Keratinocyte (primary cell): ENCODE measurements around the gene PPM1D. TPM values are rescaled to one million over a fixed set of nuclear protein-coding genes. Genes with fewer than 3 reads are reported as not detected.
A peak's percentile ranks its signal among the peaks of the same experiment; 100 is the strongest.

Experiments
- DNase-seq: peaks from one replicate; pipeline ENCODE4 v3.0.0-alpha.2; 2011; ENCODE audit warnings: low read depth, missing footprints, low spot score
- FAIRE-seq: peaks from 2 replicates; lab custom pipeline; 2011; peaks lifted over from hg19 to GRCh38; lab: Jason Lieb, UNC
- H2AFZ ChIP-seq: 2 replicates; pipeline ENCODE4 v1.6.0; 2012; ENCODE audit warnings: low read length, control low read depth, inconsistent platforms; ENCODE audit not compliant: control insufficient read depth
- H3K27ac ChIP-seq: 2 replicates; pipeline ENCODE4 v1.5.1; 2011; ENCODE audit warnings: low read length; ENCODE audit not compliant: control insufficient read depth, insufficient read depth
- H3K27me3 ChIP-seq: 3 replicates; pipeline ENCODE4 v1.6.0; 2011; ENCODE audit warnings: low read length; ENCODE audit not compliant: control insufficient read depth, insufficient read depth; ENCODE audit errors: extremely low read depth
- H3K36me3 ChIP-seq, 2 experiments: 2 replicates in 1 of 2; 3 replicates in 1 of 2; pipeline ENCODE4 v1.5.1; 2011; ENCODE audit warnings: low read length in 2 of 2, mild to moderate bottlenecking in 1 of 2; ENCODE audit not compliant: control insufficient read depth in 2 of 2, insufficient read depth in 2 of 2; ENCODE audit errors: extremely low read depth in 1 of 2
- H3K4me1 ChIP-seq: 3 replicates; pipeline ENCODE4 v1.5.1; 2011; ENCODE audit warnings: low read length; ENCODE audit not compliant: control insufficient read depth, insufficient read depth; ENCODE audit errors: extremely low read depth
- H3K4me2 ChIP-seq: 3 replicates; pipeline ENCODE4 v1.6.0; 2011; ENCODE audit warnings: low read depth, low read length; ENCODE audit not compliant: control insufficient read depth, insufficient read depth; ENCODE audit errors: extremely low read depth
- H3K4me3 ChIP-seq, 3 experiments: fragments of 200-600 bp in 1 of 3; sonication (generic) in 1 of 3; 2 replicates in 2 of 3; 3 replicates in 1 of 3; pipeline ENCODE4 v1.5.1; 2011 to 2016; ENCODE audit warnings: low read length in 3 of 3, mild to moderate bottlenecking in 3 of 3, control low read depth in 2 of 3, inconsistent platforms in 1 of 3, low read depth in 1 of 3, mixed read lengths in 1 of 3, mixed run types in 1 of 3, moderate library complexity in 1 of 3; ENCODE audit not compliant: control insufficient read depth in 2 of 3, insufficient read depth in 2 of 3; ENCODE audit errors: extremely low read depth in 1 of 3
- H3K79me2 ChIP-seq: 2 replicates; pipeline ENCODE4 v1.6.0; 2012; ENCODE audit warnings: low read length; ENCODE audit not compliant: control insufficient read depth, insufficient read depth
- H3K9ac ChIP-seq: 3 replicates; pipeline ENCODE4 v1.6.0; 2011; ENCODE audit warnings: low read length; ENCODE audit not compliant: control insufficient read depth, insufficient read depth; ENCODE audit errors: extremely low read depth
- H3K9me1 ChIP-seq: 3 replicates; pipeline ENCODE4 v1.6.0; 2011; ENCODE audit warnings: low read length; ENCODE audit not compliant: control insufficient read depth, insufficient read depth; ENCODE audit errors: extremely low read depth
- H3K9me3 ChIP-seq: 2 replicates; pipeline ENCODE4 v1.5.1; 2012; ENCODE audit warnings: low read depth, low read length; ENCODE audit not compliant: control insufficient read depth
- H4K20me1 ChIP-seq: 3 replicates; pipeline ENCODE4 v1.6.0; 2011; ENCODE audit warnings: low read length; ENCODE audit not compliant: control insufficient read depth, insufficient read depth; ENCODE audit errors: extremely low read depth
- EZH2 ChIP-seq: IDR thresholded peaks from one replicate; pipeline ENCODE4 v1.6.1; 2012; ENCODE audit warnings: inconsistent platforms, mild to moderate bottlenecking, low read length, moderate library complexity
- dilution Hi-C: fragments of 300-500 bp; cut with MboI; formaldehyde crosslinking; loops from one replicate; pipeline ENCODE4 v1.7.0; 2020; ENCODE audit warnings: low sequenced_read_pairs; ENCODE audit not compliant: extremely low pct_ligation_motif_present
- polyA plus RNA-seq, 5 experiments: library from polyadenylated mRNA; depleted of rRNA in 3 of 5; stranded (reverse) in 3 of 5; stranded (forward) in 1 of 5; unstranded in 1 of 5; fragments of >200 nt; gene quantifications; 1 replicate in 1 of 5; 2 replicates in 3 of 5; 3 replicates in 1 of 5; pipeline versions ENCODE4 v1.2.1 to v1.2.3, GENCODE V29; 2011 to 2012; ENCODE audit warnings: missing spikeins in 2 of 5, low read depth in 1 of 5, low replicate concordance in 1 of 5
- TF ChIP-seq, protein P1 (sequence below), 3 experiments: IDR thresholded peaks in 1 of 3; conservative IDR thresholded peaks in 1 of 3; optimal IDR thresholded peaks in 1 of 3; 2 replicates in 2 of 3; 3 replicates in 1 of 3; pipeline versions ENCODE3 to v1.5.1; 2011; ENCODE audit warnings: low read length in 3 of 3, mild to moderate bottlenecking in 3 of 3, moderate library complexity in 2 of 3, control low read depth in 1 of 3, inconsistent platforms in 1 of 3; ENCODE audit not compliant: insufficient read depth in 2 of 3; ENCODE audit errors: extremely low read depth in 1 of 3

The PPM1D gene
- polyA plus RNA-seq, 1 donor (not counting 4 experiments of a cell fraction or from before 2014, with no cell fraction given) = 2.9 TPM

DNA sequence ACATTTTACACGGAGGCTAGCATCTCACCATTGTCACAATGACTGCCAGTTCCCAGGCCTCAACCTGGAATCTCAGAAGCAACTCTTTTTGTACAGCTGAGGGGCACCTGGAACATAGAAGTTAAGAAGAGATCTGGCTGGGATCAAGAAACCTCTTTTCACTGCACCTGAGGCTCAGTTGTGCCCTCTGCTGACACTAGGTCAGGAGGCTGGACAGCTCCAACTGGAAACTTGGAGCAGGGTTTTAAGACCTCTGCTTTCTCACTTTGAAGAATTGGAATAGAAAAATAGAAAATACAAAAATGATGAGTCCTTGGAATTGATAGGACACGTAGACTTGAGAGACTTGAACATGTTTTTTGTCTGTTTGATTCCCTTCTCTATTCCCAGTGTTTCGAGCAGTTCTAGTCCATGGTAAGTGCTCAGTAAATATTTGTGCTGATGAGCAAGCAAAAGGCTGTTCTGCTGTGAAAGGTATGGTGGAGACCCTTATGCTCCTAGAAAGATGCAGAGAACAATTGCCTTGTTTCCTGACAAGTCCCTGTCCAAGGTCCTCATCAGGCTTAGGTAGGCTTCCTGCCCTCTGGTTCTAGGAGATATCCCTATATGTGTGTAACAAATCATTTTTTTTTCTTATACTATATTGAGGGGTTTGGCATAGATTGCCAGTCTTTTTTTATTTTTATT is 13.6 kb upstream of the PPM1D start:
- dilution Hi-C loops = no loop called here
- Histone ChIP-seq H3K27ac (no peak overlapping the region), H3K36me3 (no peaks in the 10 kb centered on the region), H3K9me1 (no peaks in the 10 kb centered on the region), H3K4me2 (no peak overlapping the region), H2AFZ (no peak overlapping the region), H4K20me1 (no peaks in the 10 kb centered on the region), H3K79me2 (no peaks in the 10 kb centered on the region), H3K9me3 (no peaks in the 10 kb centered on the region), H3K4me1 (no peaks in the 10 kb centered on the region), H3K4me3 (no peak overlapping the region), H3K9ac (no peak overlapping the region), H3K27me3 (no peaks in the 10 kb centered on the region)
- DNase-seq = no peak
- TF ChIP-seq EZH2 = no peak
- TF ChIP-seq, protein P1, sequence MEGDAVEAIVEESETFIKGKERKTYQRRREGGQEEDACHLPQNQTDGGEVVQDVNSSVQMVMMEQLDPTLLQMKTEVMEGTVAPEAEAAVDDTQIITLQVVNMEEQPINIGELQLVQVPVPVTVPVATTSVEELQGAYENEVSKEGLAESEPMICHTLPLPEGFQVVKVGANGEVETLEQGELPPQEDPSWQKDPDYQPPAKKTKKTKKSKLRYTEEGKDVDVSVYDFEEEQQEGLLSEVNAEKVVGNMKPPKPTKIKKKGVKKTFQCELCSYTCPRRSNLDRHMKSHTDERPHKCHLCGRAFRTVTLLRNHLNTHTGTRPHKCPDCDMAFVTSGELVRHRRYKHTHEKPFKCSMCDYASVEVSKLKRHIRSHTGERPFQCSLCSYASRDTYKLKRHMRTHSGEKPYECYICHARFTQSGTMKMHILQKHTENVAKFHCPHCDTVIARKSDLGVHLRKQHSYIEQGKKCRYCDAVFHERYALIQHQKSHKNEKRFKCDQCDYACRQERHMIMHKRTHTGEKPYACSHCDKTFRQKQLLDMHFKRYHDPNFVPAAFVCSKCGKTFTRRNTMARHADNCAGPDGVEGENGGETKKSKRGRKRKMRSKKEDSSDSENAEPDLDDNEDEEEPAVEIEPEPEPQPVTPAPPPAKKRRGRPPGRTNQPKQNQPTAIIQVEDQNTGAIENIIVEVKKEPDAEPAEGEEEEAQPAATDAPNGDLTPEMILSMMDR (optimal IDR thresholded peaks at IDR 0.05 in 1 of 3, IDR thresholded peaks at IDR 0.05 in 1 of 3, conservative IDR thresholded peaks at IDR 0.05 in 1 of 3; ENCODE audit: extremely low read depth in 1 of 3, insufficient read depth in 2 of 3, low read length in 3 of 3) = peak in 2 of 3 experiments; percentile 34 to 50
- FAIRE-seq = no peak

DNA sequence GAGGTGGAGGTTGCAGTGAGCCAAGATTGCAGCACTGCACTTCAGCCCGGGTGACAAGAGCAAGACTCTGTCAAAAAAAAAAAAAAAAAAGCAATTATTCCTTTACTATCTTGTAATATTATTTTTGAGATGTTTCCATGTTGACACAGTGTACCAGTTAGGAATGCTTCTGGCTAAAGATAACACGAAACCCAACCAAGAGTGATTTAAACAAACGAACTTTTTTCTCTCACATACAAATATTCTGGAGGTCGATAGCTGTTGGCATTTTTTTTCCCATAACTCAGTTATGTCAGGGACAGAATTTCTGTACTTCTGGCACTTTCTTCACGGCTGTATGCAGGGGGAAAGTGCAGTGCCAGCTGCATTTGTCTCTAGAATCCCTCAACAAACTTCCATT is 9.9 kb upstream of the PPM1D start:
- Histone ChIP-seq H3K4me3 (no peak overlapping the region), H4K20me1 (no peaks in the 10 kb centered on the region), H3K36me3 (no peaks in the 10 kb centered on the region), H3K27ac (no peak overlapping the region), H3K4me2 (no peak overlapping the region), H3K79me2 (no peaks in the 10 kb centered on the region), H3K27me3 (no peaks in the 10 kb centered on the region), H3K9me3 (no peaks in the 10 kb centered on the region), H3K9ac (no peak overlapping the region), H3K4me1 (no peaks in the 10 kb centered on the region), H2AFZ (no peak overlapping the region), H3K9me1 (no peaks in the 10 kb centered on the region)
- dilution Hi-C loops = no loop called here
- FAIRE-seq (no peak), DNase-seq (no peak)
- no peak for TF ChIP-seq EZH2
- TF ChIP-seq, protein P1 (optimal IDR thresholded peaks at IDR 0.05 in 1 of 3, IDR thresholded peaks at IDR 0.05 in 1 of 3, conservative IDR thresholded peaks at IDR 0.05 in 1 of 3; ENCODE audit: extremely low read depth in 1 of 3, insufficient read depth in 2 of 3, low read length in 3 of 3) = no peak
